HG03039 (cell line): ENCODE measurements around the gene DEAF1.
A peak's percentile ranks its signal among the peaks of the same experiment; 100 is the strongest.

ENCODE experiments used
- ATAC-seq: cut with Tn5 transposase; IDR thresholded peaks from one replicate; pipeline ENCODE4 v1.9.1; 2021; ENCODE audit warnings: mild to moderate bottlenecking, moderate library complexity; ENCODE audit not compliant: unreplicated experiment

DEAF1 gene

DNA sequence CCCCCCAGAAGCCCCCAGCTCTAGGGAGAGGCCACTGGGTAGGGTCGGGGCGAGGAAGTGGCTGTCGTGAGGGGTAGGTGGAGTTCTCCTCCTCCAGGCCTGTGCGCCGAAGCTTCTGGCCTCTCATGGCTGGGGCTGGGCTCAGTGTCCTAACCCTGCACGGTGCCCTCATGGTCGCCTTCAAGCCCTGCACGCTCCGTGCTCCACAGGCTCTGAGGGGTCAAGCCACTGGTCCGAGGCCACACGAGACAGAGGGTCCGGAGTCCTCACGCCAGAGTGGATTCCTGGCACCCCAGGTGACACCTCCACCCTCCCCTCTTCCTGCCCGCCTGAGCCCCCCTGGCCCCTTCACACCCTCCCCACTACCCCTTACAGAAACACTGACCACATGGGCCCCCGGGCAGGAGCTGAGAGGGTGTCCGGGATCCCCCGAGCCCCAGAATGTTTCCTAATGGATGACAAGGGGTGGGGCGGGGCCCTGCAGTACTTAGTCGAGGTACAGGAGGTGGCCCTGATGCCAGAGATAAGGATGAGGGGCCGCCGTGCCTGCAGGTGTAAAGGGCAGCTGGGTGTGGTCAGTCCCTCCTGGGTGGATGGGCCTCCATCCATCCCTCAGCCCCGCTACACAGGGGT, 69.3 kb downstream of the DEAF1 start:
- no peak for ATAC-seq

DNA sequence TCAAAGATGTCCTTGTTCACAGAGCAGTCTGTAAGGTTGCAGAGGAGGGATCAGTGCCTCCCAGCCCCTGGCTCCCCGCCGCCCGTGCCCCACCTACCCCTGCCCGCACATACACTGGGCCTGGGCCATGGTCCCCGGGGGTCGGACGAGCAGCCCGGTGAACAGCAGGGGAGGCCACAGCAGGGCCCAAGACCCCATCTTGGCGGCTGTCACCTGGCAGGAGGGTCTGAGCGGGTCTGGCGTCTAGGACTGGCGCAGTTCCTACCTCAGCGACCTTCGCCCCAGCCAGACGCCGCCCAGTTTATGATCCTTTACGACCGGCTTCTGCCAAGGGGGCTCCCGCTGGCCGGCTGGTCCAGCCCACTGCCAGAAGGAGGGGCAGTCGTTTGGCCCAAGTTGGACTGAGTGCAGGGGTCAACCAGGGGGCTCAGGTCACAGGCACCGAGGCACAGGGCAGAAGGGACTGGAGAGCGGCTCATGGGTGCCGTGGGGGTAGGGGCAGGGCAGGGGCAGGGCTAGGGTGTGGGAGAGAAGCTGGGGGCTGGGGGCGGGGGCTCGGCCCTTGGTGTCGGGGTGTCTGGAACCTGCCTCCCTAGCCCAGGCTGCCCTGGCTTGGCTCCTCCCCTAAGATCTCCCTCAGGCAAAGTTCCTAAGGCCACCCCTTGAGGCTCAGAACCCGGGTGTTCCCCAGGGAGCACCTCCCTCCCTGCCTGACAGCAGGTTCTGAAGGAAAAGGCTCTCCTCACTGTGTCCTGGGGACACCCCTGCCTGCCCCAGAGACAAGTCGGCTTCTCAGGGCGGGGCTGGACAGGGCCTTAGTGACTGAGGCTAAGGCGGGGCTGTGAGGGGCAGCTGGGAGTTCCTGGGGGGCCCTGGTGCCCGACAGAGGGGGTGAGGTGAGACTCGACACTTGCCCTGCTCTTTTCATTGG, 70.1 kb downstream of the DEAF1 start, which contains the start of gene CDHR5:
CDHR5 (minus strand) TSS at position 251 of the 931 bp plus-strand sequence; CDS start at position 198, 53 bp downstream.
- ATAC-seq, result no peak

DNA sequence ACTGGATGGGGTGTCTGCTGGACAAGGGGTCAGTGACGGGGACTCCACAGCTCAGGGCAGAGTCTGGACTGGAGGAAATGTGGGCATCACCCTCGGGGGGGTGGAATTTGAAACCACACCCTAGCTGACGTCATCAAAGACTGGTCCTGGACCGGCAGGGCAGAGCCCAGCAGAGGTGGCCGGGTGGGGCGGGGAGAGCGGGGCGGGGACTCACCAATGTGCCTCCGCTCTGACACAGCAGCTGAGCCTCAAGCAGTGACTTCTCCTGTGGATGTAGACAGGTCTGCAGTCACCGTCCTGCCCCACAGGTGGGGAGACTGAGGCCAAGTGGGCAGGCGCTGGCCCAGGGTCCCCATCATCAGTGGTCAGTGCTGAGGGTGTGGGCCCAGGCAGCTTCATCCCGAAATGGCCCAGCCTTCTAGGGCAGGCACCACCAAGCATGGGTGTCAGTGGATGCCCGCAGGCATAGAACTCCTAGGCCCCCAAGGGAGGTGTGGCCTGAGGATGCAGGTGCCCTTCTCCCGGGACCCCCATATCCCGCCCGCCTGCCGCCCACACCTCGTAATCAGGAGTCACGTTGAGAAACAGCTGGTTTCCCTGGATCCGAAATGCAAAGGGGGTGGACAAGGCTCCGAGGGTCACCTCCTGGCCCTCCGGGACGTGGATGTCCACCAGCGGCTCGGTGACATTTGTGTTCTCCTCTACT, 70.9 kb downstream of the DEAF1 start:
- ATAC-seq, result no peak

DNA sequence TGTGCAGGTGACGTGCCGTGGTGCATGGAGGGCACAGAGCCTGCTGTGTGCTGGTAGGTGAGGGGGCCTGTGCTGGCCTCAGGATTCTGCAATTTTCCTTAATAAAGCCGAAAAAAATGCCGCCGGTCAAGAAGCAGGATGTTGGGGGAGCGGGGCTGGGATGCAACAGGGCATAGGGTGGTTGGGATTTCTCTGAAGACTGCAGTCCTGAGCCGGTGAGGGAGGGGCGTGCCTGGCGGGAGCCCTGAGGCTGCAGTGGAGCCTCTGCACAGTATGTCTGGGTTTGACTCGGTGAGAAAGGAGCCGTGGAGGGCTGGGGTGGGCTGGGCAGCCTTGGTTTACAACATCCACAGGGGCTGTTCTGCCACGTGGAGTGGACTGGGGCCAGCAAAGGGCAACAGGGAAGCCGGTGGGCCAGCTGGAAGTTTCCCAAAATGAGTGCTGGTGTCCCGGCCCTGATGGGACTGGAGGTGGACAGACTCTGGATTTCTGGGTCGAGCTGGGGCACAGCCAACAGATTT, 71.6 kb downstream of the DEAF1 start:
- no peak for ATAC-seq

DNA sequence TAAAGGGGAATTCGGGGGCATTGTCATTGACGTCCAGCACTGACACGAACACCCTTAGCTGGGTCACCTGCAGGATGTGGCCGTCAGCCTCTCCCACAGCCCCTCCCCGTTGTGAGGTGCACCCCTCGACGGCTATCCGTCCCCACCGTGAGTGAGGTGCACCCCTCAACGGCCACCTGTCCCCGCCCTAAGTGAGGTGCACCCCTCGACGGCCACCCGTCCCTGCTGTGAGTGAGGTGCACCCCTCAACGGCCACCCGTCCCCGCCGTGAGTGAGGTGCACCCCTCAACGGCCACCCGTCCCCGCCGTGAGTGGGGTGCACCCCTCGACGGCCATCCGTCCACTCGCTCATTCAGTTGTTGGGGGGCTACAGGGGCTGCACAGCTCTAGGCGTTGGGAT, 73.2 kb downstream of the DEAF1 start:
- no peak for ATAC-seq

DNA sequence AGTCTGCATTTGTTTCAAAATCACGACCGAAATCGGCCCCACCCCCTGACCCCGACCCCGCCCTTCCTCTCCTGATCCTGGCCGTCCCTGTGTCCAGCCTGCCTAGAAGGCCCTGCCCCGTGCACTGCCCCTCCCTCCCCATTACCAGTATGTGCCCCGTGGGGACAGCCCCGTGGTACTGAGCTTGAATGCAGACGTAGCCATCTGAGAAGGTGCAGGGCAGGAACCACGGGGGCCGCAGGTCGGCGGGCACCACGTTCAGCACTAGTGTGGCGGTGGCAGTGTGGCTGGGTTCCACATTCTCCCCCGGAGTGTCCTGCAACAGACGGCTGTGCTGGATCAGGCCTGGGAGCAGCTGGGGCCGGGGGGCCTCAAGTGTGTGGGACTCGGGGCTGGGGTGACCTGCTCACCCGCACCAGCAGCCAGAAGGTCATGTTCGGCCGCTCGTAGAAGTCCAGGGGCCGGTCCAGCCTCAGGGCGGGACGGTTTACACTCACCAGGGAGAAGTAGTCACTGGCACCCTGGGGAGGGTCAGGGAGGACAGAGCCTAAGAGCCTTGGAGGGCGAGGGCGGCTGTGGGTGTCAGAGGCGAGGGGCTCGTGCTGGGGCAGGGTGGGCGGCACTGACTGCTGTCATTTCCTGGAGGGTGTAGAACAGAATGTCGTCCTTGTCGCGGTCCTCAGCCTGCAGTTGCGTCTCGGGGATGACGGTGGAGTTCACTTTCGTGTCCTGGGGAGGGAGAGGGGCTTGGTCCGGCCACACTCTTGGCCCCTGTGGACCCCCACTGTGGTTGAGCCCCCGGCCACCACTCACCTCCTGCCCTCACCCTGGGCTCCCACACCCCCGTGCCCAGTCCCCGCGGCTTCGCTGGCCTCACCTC, 73.8 kb downstream of the DEAF1 start:
- ATAC-seq, result no peak

DNA sequence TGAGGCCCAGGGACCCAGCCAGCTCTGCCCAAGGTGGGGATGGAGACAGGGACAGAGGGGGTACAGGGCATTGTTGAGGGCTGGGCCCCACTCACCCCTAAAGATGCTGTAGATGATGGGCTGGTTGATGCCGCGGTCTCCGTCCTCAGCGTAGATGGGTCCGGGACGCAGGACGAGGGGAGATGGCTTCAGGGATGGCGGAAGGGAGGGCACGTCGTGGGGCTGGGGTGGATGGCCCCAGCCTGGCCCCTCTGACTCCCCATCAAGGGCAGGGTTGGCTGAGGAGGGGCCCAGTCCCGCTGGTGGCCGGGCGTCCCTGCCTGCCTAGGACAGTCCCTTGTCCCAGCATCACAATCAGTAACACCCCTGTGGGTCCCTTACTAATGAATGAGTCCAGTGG, 74.8 kb downstream of the DEAF1 start:
- no peak for ATAC-seq

DNA sequence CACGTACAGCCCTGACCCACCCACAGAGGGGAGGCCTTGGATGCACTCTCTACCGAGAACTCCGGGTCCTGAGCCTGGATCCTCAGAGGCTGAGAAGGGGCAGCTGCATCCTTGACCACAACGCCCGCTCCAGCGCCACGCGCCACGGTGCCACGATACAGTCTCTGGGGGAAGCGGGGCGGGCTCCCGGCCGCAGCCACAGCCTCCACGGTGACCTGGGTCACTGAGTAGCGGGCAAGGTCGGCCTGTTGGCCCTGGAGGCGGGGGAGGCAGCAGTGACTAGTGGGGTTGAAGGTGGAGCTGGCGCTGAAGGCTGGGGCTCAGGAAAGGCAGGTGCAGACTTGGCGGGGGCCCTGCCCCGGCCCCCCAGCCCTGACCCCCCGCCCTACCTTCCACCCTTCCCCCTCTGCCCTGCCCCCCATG, 75.4 kb downstream of the DEAF1 start:
- ATAC-seq, result no peak

DNA sequence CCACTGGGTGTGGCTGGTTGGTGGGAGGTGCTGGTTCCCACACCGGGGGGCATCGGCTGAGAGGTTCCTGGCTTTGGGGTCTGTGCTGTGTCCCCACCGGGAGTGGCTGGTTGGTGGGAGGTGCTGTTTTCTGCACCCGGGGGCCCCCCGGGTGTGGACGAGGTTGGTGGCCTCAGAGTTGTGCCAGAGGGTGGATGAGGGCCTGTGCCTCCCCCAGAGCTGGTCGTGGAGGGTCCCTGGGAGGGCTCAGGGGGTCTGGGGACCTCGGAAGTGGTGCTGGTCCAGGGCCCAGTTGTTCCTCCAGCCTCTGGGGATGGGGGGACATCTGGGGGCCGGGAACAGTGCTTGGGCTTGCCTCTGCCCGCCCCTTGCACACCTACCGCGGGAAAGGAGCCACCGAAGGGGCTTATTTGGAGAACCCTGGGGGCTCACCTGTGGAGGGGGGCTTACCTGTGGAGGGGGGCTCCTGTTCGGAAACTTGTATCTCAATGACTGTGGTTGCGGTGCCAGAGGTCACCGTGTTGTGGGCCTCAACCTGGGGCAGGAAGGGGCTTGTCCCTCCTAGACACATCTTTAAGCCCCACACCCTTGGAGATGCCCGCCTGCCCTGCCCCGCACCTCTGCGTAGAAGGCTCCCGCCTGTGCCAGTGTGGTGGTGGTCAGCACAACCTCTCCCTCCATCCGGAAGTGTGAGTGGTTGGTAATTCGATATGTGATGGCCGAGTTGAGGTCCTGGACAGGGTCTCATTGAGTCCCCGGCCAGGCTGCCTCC, 76.0 kb downstream of the DEAF1 start:
- no peak for ATAC-seq

DNA sequence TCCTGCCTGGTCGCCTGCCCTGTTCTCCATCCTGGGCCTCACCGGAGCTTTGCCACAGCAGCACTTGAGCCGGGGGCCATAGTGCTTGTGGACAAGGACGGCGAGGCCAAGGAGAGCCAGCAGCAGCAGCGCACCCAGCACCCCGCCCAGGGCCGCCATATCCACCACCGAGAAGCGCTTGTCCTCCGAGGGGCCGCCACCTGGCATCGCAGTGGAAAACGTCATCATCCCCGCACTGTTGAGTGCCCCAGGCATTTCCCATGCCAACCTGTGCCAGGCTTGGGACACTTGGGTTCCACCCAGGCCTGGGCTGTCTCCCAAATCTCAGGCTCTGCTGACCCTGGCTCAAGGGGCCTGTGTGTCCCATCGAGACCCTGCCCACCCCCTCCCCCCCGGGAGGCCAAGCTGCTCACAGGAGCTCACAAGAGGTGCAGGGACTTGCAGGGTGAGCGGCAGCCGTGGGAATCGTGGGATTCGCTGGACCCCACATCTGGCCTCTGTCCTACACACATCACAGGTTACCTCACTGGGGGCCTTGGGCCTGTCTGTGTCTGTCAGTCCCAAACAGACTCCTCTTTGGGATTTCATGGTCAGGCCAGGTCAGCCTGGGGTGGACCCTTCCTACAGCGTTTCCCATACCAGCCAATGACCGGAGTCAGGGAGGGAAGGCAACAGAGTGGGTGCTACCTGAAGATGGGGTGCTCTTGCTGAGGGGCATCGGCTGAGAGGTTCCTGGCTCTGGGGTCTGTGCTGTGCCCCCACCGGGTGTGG, 76.9 kb downstream of the DEAF1 start:
- no peak for ATAC-seq

DNA sequence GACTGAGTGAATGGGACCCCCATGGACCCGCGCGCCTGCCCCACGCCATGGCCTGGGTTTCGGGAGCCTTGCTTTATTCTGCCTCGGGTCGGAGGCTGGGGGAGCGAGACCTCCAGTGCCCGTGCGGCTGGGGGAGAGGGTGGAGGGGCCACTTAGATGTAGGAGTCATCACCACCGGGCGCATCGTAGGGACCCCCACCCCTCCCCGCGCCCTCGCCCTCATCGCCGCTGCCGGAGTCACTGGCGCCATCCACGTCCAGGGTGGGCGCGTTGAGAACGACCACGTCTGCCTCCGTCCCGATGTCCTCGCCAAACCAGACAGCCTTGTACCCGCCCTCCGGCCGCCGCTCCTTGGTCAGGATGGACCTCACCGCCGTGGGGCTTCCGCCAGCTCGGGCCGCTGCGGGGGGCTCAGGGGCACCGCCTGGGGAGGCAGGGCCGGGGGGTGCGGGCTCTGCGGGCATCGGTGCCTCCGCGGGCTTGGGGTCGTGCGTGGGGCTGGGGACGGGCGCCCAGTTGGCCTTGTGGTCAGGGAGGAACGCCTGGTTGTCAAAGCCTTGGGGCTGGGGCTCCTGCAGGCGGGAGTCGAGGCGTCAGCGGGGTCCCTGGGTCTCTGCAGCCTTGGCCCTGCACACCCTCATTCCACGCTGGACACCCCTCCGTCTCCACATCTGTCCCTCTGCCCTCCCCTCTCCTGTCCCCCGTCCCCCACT, 77.7 kb downstream of the DEAF1 start:
- ATAC-seq, result no peak

DNA sequence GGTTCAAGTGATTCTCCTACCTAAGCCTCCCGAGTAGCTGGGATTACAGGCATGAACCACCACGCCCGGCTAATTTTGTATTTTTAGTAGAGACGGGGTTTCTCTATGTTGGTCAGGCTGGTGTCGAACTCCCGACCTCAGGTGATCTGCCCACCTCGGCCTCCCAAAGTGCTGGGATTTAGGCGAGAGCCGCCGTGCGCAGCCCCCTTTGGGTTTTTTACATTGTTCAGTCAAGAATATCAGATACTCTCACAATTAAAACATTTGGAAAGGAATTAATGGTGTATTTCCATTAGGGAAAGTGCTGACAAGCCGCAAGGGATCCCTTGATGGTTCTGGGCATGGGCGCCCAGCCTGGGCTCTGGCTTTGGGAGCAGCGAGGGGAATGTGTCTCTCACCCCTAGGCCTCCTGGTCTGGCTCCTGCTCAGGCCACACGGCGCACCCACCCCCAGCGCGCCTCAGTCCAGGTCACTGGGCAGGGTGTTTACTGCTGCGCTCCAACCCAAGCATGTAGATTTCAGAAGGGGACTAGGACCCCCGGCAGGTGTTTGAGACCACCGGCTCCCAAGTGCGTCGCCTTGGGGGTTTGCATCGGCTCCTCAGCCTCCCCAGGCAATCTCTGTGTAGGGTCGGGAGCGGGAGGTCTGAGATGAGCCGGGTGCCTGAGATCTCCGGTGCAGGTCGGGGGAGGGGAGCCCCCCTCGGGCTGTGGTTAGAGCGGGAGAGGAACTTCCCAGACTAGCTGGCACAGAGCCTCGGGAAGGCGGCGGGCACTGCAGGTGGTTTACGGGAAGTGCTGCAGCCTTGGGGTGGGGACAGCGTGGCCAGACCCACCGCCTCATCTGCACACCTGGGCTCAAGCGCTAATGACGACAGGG, 78.5 kb downstream of the DEAF1 start:
- no peak for ATAC-seq

DNA sequence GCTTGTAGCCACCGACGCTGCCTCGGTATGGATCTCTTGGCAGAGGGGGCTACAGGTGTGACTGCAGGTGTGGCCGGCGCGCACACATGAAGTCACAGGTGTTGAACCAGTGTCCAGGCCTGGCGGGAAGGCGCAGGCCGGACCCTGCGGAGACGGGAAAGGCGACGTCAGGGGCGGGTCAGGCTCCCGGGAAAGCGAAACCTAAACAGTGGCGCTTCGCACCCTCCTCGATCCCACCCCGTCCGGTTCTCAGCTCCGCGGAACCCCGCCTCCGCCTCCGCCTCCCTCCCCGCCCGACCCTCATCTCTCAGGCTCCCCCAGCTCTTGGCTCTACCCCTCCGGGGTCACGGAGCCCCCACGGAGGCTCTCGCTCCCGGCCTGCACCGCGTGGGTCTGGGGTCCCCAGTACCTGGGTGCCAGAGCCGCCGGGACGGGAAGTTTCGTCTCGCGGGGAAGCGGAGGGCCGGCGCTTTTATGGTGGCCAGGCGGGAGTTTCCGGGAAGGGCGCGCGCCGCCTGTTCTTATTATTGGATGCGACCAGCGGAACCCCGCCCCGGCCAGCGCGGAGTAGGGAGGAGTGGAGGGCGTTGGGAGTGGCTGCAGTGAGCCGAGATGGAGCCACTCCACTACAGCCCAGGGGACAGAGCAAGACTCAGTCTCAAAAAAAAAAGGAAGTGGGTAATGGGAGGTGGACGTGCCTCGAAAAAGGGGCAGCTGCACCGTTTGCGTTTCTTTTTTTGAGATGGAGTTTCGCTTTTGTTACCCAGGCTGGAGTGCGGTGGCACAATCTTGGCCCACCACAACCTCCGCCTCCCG, 79.3 kb downstream of the DEAF1 start, which contains the start of gene IRF7:
IRF7 (minus strand) TSS at position 447 of the 816 bp plus-strand sequence. CDS start 586 bp downstream, outside the sequence.
- ATAC-seq, result peak; percentile 61

DNA sequence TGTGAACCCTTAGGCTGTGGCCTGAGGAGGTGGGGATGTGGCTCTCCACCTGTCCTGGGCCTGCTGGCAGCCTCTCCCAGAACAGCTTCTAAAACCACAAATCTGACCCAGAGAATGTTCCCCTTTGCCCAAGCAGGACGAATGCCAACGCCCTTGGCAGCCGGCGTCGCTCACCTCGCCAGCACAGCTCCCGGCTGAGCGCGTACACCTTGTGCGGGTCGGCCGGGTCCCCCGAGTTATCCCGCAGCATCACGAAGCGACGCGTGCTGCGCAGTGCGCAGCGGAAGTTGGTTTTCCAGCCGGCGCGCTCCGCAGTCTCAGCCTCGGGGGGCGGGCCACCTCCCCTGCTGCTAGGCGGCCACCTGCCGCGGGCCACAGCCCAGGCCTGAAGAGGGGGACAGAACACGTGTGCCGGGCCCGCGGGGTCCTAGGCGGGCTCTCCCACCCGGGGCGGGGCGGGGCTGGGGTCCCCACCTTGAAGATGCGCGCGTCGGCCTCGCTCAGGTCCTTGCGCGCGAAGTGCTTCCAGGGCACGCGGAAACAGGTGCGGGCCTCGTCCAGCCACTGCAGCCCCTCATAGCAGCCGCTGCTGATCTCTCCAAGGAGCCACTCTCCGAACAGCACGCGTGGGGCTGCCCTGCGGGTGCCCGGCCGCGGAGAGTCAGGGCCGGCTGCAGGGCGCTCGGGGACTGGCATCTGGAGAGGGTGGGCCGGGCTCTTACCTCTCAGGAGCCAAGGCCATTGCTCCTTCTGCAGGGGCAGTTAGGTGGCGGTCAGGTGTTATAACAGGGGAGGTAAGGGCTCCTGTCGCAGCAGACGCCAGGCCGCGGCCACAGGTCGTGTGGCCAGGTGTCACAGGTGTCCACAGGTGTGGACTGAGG, 80.2 kb downstream of the DEAF1 start:
- ATAC-seq, result no peak

DNA sequence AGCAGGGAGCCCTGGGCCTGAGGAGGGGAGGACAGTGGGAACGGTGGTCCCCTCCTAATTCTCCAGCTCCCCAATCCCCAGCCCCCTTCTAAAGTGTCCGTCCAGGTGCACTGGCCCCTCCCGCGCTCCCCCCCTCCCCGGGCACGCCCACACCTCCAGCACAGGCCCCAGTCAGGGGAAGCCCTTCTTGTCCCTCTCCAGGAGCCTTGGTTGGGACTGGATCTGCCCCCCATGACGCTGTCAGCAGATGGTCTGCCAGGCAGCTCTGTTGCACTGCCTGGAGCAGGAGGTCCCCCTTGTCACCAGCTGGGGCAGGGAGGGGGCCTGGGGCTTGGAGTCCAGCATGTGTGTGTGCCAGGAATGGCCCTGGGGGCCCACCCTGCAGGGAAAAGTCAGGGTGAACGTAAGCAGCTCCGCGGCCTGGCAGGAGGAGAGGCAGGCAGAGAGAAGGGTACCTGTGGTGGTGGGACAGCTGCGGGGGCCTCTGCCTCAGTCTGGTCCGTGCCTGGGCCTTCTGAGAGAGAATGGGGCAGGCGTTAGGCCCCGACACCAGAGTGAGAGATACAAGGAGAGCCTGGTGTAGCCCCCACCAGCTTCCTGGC, 80.9 kb downstream of the DEAF1 start:
- ATAC-seq, result no peak
